Epithelial cell of alveolus of lung (primary cell): Measurements from ENCODE around the gene U2AF2. TPM values are rescaled to one million over a fixed set of nuclear protein-coding genes. Genes with fewer than 3 reads are reported as not detected.

ENCODE experiments used
- total RNA-seq: library from RNA; depleted of rRNA; stranded (reverse); fragments of >200 nt; gene quantifications from 2 replicates; pipeline ENCODE4 v1.2.1, GENCODE V29; 2015

U2AF2 gene
- 101 and 133 TPM in 2 replicates for total RNA-seq

GRCh38 chr19:55654868-55655647 is at the start of gene U2AF2:
Gene U2AF2, plus strand, starts transcription at chr19:55655035. Its CDS starts 70 bp downstream, at chr19:55655105.

GRCh38 chr19:55605637-55606470 is 49.0 kb upstream of the U2AF2 start, which contains the start of gene ZNF865:
Gene ZNF865, plus strand, starts transcription at chr19:55605647. Its CDS starts 7,972 bp downstream, at chr19:55613619.

GRCh38 chr19:55624109-55625003 is 30.5 kb upstream of the U2AF2 start, which contains the start of gene ZNF784:
Gene ZNF784, minus strand, starts transcription at chr19:55624566. Its CDS starts 5 bp downstream, at chr19:55624561.

GRCh38 chr19:55640577-55641425 is 14.0 kb upstream of the U2AF2 start, which contains the start of gene ZNF580:
Gene ZNF580, plus strand, starts transcription at chr19:55641002. Its CDS starts 1,507 bp downstream, at chr19:55642509.

GRCh38 chr19:55643003-55643886 is 11.6 kb upstream of the U2AF2 start, which contains the start of gene ZNF581:
Gene ZNF581, plus strand, starts transcription at chr19:55643649. Its CDS starts 923 bp downstream, at chr19:55644572.

GRCh38 chr19:55647732-55648584 is 6.9 kb upstream of the U2AF2 start, which contains the start of gene CCDC106:
Gene CCDC106, plus strand, starts transcription at chr19:55648212. Its CDS starts 835 bp downstream, at chr19:55649047.

GRCh38 chr19:55674841-55675660 is 20.2 kb downstream of the U2AF2 start, which contains the start of gene EPN1:
Gene EPN1, plus strand, starts transcription at chr19:55675226. Its CDS starts 3,402 bp downstream, at chr19:55678628.

Other genes with a start within 250 kb of the U2AF2 start
- gene UBE2S, start 247.2 kb upstream of the U2AF2 start, total RNA-seq: 73.9 and 116 TPM in 2 replicates
- not detected in 2 replicates for gene SHISA7, start 211.7 kb upstream of the U2AF2 start, total RNA-seq
- gene ISOC2, start 193.4 kb upstream of the U2AF2 start, total RNA-seq: 40.2 and 112 TPM in 2 replicates
- not detected in 2 replicates for gene C19orf85, start 190.3 kb upstream of the U2AF2 start, total RNA-seq
- gene ZNF628, start 178.4 kb upstream of the U2AF2 start, total RNA-seq: 3.2 and 10.4 TPM in 2 replicates
- 28.7 and 53.0 TPM in 2 replicates for gene NAT14, start 169.8 kb upstream of the U2AF2 start, total RNA-seq
- gene SSC5D, start 166.6 kb upstream of the U2AF2 start, total RNA-seq: 6.9 and 19.6 TPM in 2 replicates
- gene SBK2, start 117.9 kb upstream of the U2AF2 start, total RNA-seq: 1.8 TPM in 1 of 2 replicates, not detected in the other
- gene SBK3, start 109.5 kb upstream of the U2AF2 start, total RNA-seq: 0.13 and 0.40 TPM in 2 replicates
- gene ZNF579, start 74.2 kb upstream of the U2AF2 start, total RNA-seq: 7.2 and 13.8 TPM in 2 replicates
- 3.5 and 8.9 TPM in 2 replicates for gene FIZ1, start 55.5 kb upstream of the U2AF2 start, total RNA-seq
- gene ZNF524, start 54.7 kb upstream of the U2AF2 start, total RNA-seq: 17.5 and 19.0 TPM in 2 replicates
- gene ZNF865, start 49.4 kb upstream of the U2AF2 start, total RNA-seq: 3.7 and 6.8 TPM in 2 replicates
- gene ZNF784, start 30.5 kb upstream of the U2AF2 start, total RNA-seq: 3.9 and 5.3 TPM in 2 replicates
- gene ZNF580, start 14.0 kb upstream of the U2AF2 start, total RNA-seq: 18.1 and 30.6 TPM in 2 replicates
- 33.0 and 58.8 TPM in 2 replicates for gene ZNF581, start 11.4 kb upstream of the U2AF2 start, total RNA-seq
- gene CCDC106, start 6.8 kb upstream of the U2AF2 start, total RNA-seq: 18.0 and 25.4 TPM in 2 replicates
- 126 and 179 TPM in 2 replicates for gene EPN1, start 20.2 kb downstream of the U2AF2 start, total RNA-seq
- gene NLRP9, start 83.4 kb downstream of the U2AF2 start, total RNA-seq: not detected in 2 replicates
- gene RFPL4A, start 104.1 kb downstream of the U2AF2 start, total RNA-seq: not detected in 2 replicates
- gene RFPL4AL1, start 114.1 kb downstream of the U2AF2 start, total RNA-seq: not detected in 2 replicates
- not detected in 2 replicates for gene NLRP11, start 177.0 kb downstream of the U2AF2 start, total RNA-seq
- gene NLRP4, start 181.5 kb downstream of the U2AF2 start, total RNA-seq: not detected in 2 replicates